Measurements from ENCODE around the gene UPK2. TPM values are rescaled to one million over a fixed set of nuclear protein-coding genes. Genes with fewer than 3 reads are reported as not detected.
A peak's percentile ranks its signal among the peaks of the same experiment; 100 is the strongest.

Gene UPK2
- total and polyA plus RNA-seq, 2 of the 13 experiments (the other 11 are each of a cell fraction or from before 2014, with no cell fraction given), result not detected

DNA sequence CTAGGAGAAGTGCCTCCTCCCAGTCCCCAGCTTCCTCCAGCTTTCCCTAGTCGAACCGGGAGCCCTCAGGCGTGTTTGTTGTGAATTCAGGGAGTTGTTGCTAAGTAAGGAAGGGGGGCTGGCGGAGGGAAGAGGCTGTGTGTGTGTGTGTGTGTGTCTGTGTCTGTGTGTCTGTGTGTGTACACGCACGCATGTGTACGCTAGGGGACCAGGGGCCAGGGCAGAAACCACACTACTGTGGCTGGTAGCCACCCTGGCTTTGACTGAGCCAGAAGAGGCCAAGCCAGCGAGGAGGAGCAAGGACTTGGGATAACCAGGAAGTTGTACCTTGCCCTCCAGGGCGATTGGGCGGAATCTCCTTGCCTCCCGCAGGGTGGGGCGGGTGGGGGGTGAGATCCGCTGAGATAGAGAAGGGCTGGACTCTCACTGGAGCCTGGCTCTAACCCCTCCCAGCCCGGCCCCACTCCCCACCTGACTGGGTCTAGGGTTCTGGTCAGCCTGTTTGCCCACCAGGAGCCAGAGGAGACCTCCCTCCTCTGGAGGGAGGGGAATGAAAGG, 37.9 kb upstream of the UPK2 start:
- Histone ChIP-seq H4K20me1 (ENCODE audit: insufficient read depth, low read length) (no peaks in the 10 kb centered on the region), H3K9me3 (ENCODE audit: low read length) (no peaks in the 10 kb centered on the region), H3K79me2 (ENCODE audit: insufficient read depth, low read length) (peaks cover 31% of the 10 kb centered on the region), H3K4me1 (ENCODE audit: insufficient read depth, low read length) (peaks cover 100% of the 10 kb centered on the region), H3K4me3 (replicated peaks in 1 of 3; ENCODE audit: insufficient read depth in 1 of 3, low read depth in 2 of 3, low read length in 3 of 3) (peak overlapping the region; percentile 39 to 69 (median 48); a peak in 5 of 6 replicates), H3K4me2 (ENCODE audit: low read depth, low read length) (peak overlapping the region; percentile 82), H3K36me3 (replicated peaks in 1 of 2; ENCODE audit: control insufficient read depth in 1 of 2, insufficient read depth in 2 of 2, low read length in 2 of 2) (no peaks in the 10 kb centered on the region), H3K27ac (ENCODE audit: extremely low read length, insufficient read depth, low read length) (peak overlapping the region; percentile 86), H3K9ac (ENCODE audit: insufficient read depth, low read depth, low read length) (peak overlapping the region; percentile 69), H3K27me3 (ENCODE audit: control insufficient read depth in 1 of 2, insufficient read depth in 2 of 2, low read length in 2 of 2) (no peaks in the 10 kb centered on the region), H2AFZ (ENCODE audit: low read length) (no peak overlapping the region)
- ATAC-seq (peak; percentile 4), FAIRE-seq (peak; percentile 63), DNase-seq (ENCODE audit: low spot score) (peak; percentile 69)
- ChIA-PET CTCF (ENCODE audit: low intra/inter-chr PET ratio, low total read pairs) (no interaction called here), POLR2A (interaction anchor here (0.6 kb wide), 1 partner anchor 203 kb away, joined by 3 read pairs; the partner anchor contains the start of gene HINFP)
- intact Hi-C loops (cut with micrococcal nuclease; ENCODE audit: unreplicated experiment) (no loop called here), in situ Hi-C loops (cut with HindIII; ENCODE audit: extremely low pct_ligation_motif_present, low pct_unique_long_range_greater_than_20kb) (no loop called here)
- 9% methylated on average over 8 of the region's 14 CpGs for WGBS (ENCODE audit: low lambda C conversion rate)
- BruUV-seq (replicated peaks), result no TSS peak
- TF ChIP-seq, protein P1, sequence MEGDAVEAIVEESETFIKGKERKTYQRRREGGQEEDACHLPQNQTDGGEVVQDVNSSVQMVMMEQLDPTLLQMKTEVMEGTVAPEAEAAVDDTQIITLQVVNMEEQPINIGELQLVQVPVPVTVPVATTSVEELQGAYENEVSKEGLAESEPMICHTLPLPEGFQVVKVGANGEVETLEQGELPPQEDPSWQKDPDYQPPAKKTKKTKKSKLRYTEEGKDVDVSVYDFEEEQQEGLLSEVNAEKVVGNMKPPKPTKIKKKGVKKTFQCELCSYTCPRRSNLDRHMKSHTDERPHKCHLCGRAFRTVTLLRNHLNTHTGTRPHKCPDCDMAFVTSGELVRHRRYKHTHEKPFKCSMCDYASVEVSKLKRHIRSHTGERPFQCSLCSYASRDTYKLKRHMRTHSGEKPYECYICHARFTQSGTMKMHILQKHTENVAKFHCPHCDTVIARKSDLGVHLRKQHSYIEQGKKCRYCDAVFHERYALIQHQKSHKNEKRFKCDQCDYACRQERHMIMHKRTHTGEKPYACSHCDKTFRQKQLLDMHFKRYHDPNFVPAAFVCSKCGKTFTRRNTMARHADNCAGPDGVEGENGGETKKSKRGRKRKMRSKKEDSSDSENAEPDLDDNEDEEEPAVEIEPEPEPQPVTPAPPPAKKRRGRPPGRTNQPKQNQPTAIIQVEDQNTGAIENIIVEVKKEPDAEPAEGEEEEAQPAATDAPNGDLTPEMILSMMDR (CRISPR knock-in tag; IDR thresholded peaks at IDR 0.05), result no peak
- TF ChIP-seq POLR2A (IDR thresholded peaks at IDR 0.05; ENCODE audit: insufficient read depth in 1 of 2, low read depth in 2 of 2, low read length in 2 of 2) (peak in 1 of 2 experiments; percentile 51; a peak in 1 of 4 replicates), ZFP37 (CRISPR knock-in tag; IDR thresholded peaks at IDR 0.05; ENCODE audit: borderline replicate concordance) (0 out of 2 replicates have a peak, but pooled peaks have one; percentile 35), TBX2 (CRISPR knock-in tag; IDR thresholded peaks at IDR 0.05; ENCODE audit: borderline replicate concordance) (no peak), HNF4G (IDR thresholded peaks at IDR 0.05; ENCODE audit: borderline replicate concordance, low read depth, low read length) (peak; percentile 59; the same call in 1 of the 2 replicates), HNF4G (CRISPR knock-in tag; IDR thresholded peaks at IDR 0.05; ENCODE audit: borderline replicate concordance, low read depth) (no peak), ZBTB21 (CRISPR knock-in tag; IDR thresholded peaks at IDR 0.05) (no peak), SNRNP70 (IDR thresholded peaks at IDR 0.05; ENCODE audit: low read depth, low read length) (no peak), MAFK (conservative IDR thresholded peaks at IDR 0.05 in 1 of 2, IDR thresholded peaks at IDR 0.05 in 1 of 2; ENCODE audit: low read length in 2 of 2) (no peak), NRL (CRISPR knock-in tag; IDR thresholded peaks at IDR 0.05; ENCODE audit: borderline replicate concordance) (0 out of 2 replicates have a peak, but pooled peaks have one; percentile 6), CBX5 (CRISPR knock-in tag; IDR thresholded peaks at IDR 0.05; ENCODE audit: borderline replicate concordance) (no peak), HIVEP1 (CRISPR knock-in tag; IDR thresholded peaks at IDR 0.05) (no peak)
- TF ChIP-seq, protein P2, sequence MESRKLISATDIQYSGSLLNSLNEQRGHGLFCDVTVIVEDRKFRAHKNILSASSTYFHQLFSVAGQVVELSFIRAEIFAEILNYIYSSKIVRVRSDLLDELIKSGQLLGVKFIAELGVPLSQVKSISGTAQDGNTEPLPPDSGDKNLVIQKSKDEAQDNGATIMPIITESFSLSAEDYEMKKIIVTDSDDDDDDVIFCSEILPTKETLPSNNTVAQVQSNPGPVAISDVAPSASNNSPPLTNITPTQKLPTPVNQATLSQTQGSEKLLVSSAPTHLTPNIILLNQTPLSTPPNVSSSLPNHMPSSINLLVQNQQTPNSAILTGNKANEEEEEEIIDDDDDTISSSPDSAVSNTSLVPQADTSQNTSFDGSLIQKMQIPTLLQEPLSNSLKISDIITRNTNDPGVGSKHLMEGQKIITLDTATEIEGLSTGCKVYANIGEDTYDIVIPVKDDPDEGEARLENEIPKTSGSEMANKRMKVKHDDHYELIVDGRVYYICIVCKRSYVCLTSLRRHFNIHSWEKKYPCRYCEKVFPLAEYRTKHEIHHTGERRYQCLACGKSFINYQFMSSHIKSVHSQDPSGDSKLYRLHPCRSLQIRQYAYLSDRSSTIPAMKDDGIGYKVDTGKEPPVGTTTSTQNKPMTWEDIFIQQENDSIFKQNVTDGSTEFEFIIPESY (CRISPR knock-in tag; IDR thresholded peaks at IDR 0.05), result no peak

Measured in HepG2 (cell line).